ENCODE data around the gene FRMD3. TPM values are rescaled to one million over a fixed set of nuclear protein-coding genes. Genes with fewer than 3 reads are reported as not detected.
A peak's percentile ranks its signal among the peaks of the same experiment; 100 is the strongest.

Gene FRMD3
- total and polyA plus RNA-seq, 3 experiments from 2014 or later: 0.35 to 0.68 (median 0.62) TPM

GRCh38 chr9:83355024-83355444, 183.2 kb downstream of the FRMD3 start:
- no peak overlapping the region for H3K4me3 Mint-ChIP-seq
- H3K4me3 ChIP-seq (ENCODE audit: low read length): no peak overlapping the region
- H3K27me3 ChIP-seq (ENCODE audit: insufficient read depth, low read length, poor library complexity, severe bottlenecking): no peaks in the 10 kb centered on the region
- H3K27ac Mint-ChIP-seq: no peak overlapping the region
- no peaks in the 10 kb centered on the region for H3K4me1 Mint-ChIP-seq
- CTCF ChIA-PET: no interaction called here
- H3K27ac ChIP-seq (ENCODE audit: low read depth, low read length): no peak overlapping the region
- DNase-seq: no peak
- peaks cover 0 to 7% (median 0%) of the 10 kb centered on the region in 3 donors for H3K36me3 Mint-ChIP-seq
- no peaks in the 10 kb centered on the region for H3K27me3 Mint-ChIP-seq
- no peaks in the 10 kb centered on the region for H3K9me3 Mint-ChIP-seq
- POLR2A ChIA-PET: no interaction called here
- no peaks in the 10 kb centered on the region for H3K36me3 ChIP-seq (ENCODE audit: insufficient read depth, low read length)
- H3K4me1 ChIP-seq (ENCODE audit: insufficient read depth, low read length): no peaks in the 10 kb centered on the region
- H3K9me3 ChIP-seq (ENCODE audit: low read length): no peaks in the 10 kb centered on the region

DNA sequence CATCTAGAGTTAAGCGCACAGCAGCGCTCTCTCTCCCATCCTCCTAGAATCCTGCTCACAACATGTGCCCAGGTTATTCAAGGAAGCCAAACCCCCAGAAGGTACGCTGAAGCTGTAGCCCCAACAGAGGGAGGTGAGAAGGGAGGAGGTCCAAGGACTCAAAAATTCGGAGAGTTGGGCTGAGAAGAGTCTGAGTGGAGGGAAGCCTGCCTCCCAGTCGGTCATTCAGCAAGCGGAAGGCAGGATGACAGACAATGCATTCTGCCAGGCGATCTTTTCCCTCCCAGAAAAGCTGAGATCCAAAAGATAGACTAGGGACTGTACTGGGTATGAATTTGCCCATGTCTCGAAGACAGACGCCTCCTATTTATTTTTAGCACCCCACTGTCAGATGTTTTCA, 189.2 kb downstream of the FRMD3 start:
- H3K4me3 Mint-ChIP-seq: no peak overlapping the region
- POLR2A ChIA-PET: no interaction called here
- H3K4me1 Mint-ChIP-seq: no peaks in the 10 kb centered on the region
- Histone ChIP-seq H3K27ac (ENCODE audit: low read depth, low read length) (no peak overlapping the region), H3K9me3 (ENCODE audit: low read length) (no peaks in the 10 kb centered on the region), H3K4me3 (ENCODE audit: low read length) (no peak overlapping the region), H3K36me3 (ENCODE audit: insufficient read depth, low read length) (no peaks in the 10 kb centered on the region), H3K4me1 (ENCODE audit: insufficient read depth, low read length) (no peaks in the 10 kb centered on the region), H3K27me3 (ENCODE audit: insufficient read depth, low read length, poor library complexity, severe bottlenecking) (no peaks in the 10 kb centered on the region)
- DNase-seq: no peak
- no peaks in the 10 kb centered on the region for H3K9me3 Mint-ChIP-seq
- CTCF ChIA-PET: no interaction called here
- no peak overlapping the region for H3K27ac Mint-ChIP-seq
- H3K36me3 Mint-ChIP-seq: no peaks in the 10 kb centered on the region
- H3K27me3 Mint-ChIP-seq: peaks cover 0 to 1% of the 10 kb centered on the region in 2 donors

GRCh38 chr9:83346655-83347420, 191.4 kb downstream of the FRMD3 start:
- no peaks in the 10 kb centered on the region for H3K27me3 ChIP-seq (ENCODE audit: insufficient read depth, low read length, poor library complexity, severe bottlenecking)
- ChIA-PET POLR2A (interaction anchor here (0.7 kb wide), 1 partner anchor 359 kb away, joined by 6 read pairs; no protein-coding TSS in a partner anchor), CTCF (no interaction called here)

DNA sequence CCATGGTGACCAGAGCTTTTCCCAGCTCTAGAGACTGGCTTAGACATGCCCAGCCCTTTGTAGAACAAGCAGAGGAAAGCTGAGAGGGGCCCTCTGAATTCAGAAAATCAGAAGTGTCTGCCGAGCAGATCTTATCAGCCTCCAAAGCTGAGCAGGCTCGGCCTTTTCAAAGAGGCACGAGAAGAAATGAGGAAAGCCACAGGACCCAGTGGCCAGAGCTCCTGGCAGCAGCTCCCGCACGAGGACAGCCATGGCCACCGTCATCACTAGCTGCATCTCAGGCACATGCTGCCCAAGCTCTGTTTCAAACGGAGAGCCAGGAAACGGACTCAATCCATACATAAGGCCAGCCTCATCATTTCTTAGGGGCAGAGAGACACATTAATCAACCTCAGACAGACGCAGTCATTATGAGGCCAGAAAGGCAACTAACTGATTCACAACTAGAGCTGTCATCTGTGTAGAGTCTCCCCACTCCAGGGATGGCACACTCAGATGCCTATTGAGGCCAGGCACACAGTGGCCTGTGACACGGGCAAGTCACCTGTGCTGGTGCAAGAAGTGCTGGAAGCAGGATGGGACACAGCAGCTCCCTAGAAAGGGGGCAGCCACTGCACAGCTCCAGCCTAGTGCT, 194.7 kb downstream of the FRMD3 start:
- Histone ChIP-seq H3K4me3 (ENCODE audit: low read length) (no peak overlapping the region), H3K4me1 (ENCODE audit: insufficient read depth, low read length) (no peaks in the 10 kb centered on the region)
- H3K9me3 Mint-ChIP-seq: no peaks in the 10 kb centered on the region

More at GRCh38 chr9:83346655-83347420, 191.4 kb downstream of the FRMD3 start:
- Histone ChIP-seq H3K27ac (ENCODE audit: low read depth, low read length) (no peak overlapping the region), H3K4me3 (ENCODE audit: low read length) (no peak overlapping the region), H3K9me3 (ENCODE audit: low read length) (no peaks in the 10 kb centered on the region), H3K4me1 (ENCODE audit: insufficient read depth, low read length) (no peaks in the 10 kb centered on the region), H3K36me3 (ENCODE audit: insufficient read depth, low read length) (no peaks in the 10 kb centered on the region)
- no peak for DNase-seq
- no peaks in the 10 kb centered on the region for H3K4me1 Mint-ChIP-seq
- no peak overlapping the region for H3K4me3 Mint-ChIP-seq
- H3K36me3 Mint-ChIP-seq: no peaks in the 10 kb centered on the region
- H3K9me3 Mint-ChIP-seq: no peaks in the 10 kb centered on the region
- H3K27ac Mint-ChIP-seq: no peak overlapping the region
- H3K27me3 Mint-ChIP-seq: peaks cover 0 to 1% of the 10 kb centered on the region in 2 donors

DNA sequence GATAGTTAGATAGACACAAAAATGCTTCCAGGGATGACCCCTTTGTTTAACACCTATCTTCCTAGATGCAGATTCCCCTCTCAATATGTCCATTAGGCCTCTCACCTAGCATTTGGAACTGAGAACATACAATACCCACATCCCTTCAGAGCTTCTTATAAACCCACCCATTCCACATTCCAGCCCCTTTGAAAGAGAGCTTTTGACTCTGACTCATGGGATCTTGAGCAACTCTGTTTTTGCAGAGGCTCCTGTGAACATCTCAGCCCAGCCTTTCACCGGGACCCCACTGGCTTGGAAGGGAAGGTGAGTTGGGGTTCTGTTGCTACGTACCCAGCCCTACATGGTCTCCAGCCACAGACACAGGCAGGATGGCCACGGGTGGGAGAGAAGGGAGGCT, 195.5 kb downstream of the FRMD3 start:
- no peaks in the 10 kb centered on the region for H3K36me3 ChIP-seq (ENCODE audit: insufficient read depth, low read length)
- Mint-ChIP-seq H3K9me3 (no peaks in the 10 kb centered on the region), H3K36me3 (no peaks in the 10 kb centered on the region), H3K27ac (no peak overlapping the region), H3K4me1 (no peaks in the 10 kb centered on the region), H3K4me3 (no peak overlapping the region), H3K27me3 (no peaks in the 10 kb centered on the region)
- CTCF ChIA-PET: interaction anchor here (1.9 kb wide), 1 partner anchor 8 kb away, joined by 7 read pairs; no protein-coding TSS in a partner anchor
- POLR2A ChIA-PET: no interaction called here
- H3K27ac ChIP-seq (ENCODE audit: low read depth, low read length): no peak overlapping the region
- H3K9me3 ChIP-seq (ENCODE audit: low read length): no peaks in the 10 kb centered on the region
- no peak for DNase-seq
- H3K27me3 ChIP-seq (ENCODE audit: insufficient read depth, low read length, poor library complexity, severe bottlenecking): no peaks in the 10 kb centered on the region
- no peaks in the 10 kb centered on the region for H3K4me1 ChIP-seq (ENCODE audit: insufficient read depth, low read length)
- H3K4me3 ChIP-seq (ENCODE audit: low read length): no peak overlapping the region

More for the DNA sequence above, 194.7 kb downstream of the FRMD3 start:
- Histone ChIP-seq H3K27me3 (ENCODE audit: insufficient read depth, low read length, poor library complexity, severe bottlenecking) (no peaks in the 10 kb centered on the region), H3K27ac (ENCODE audit: low read depth, low read length) (no peak overlapping the region), H3K36me3 (ENCODE audit: insufficient read depth, low read length) (no peaks in the 10 kb centered on the region), H3K9me3 (ENCODE audit: low read length) (no peaks in the 10 kb centered on the region)
- H3K27ac Mint-ChIP-seq: no peak overlapping the region
- no peaks in the 10 kb centered on the region for H3K27me3 Mint-ChIP-seq
- POLR2A ChIA-PET: no interaction called here
- no peak for DNase-seq
- no peak overlapping the region for H3K4me3 Mint-ChIP-seq
- CTCF ChIA-PET: interaction anchor here (1.9 kb wide), 1 partner anchor 9 kb away, joined by 7 read pairs; no protein-coding TSS in a partner anchor
- H3K4me1 Mint-ChIP-seq: no peaks in the 10 kb centered on the region
- H3K36me3 Mint-ChIP-seq: no peaks in the 10 kb centered on the region

DNA sequence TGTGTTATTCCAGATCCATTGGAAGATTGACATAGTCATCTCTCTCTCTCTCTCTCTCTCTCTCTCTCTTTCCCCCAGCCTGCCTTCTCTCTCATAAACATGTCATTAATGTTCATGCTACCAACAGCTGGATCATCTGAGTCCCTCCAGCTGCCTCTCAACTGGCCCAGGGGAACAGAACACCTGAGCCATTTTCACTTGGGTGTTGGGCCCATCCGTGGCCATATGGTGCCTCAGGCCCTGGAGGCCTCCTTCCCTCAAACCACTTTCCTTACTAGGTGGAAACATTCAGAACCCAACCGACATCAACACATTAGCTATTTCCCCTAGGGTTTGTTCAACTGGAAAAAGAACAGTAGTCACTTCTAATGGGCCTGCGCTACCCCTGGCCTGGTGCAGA, 196.2 kb downstream of the FRMD3 start:
- no peak for DNase-seq
- H3K27ac ChIP-seq (ENCODE audit: low read depth, low read length): no peak overlapping the region
- ChIA-PET POLR2A (no interaction called here), CTCF (interaction anchor here (1.9 kb wide), 1 partner anchor 8 kb away, joined by 7 read pairs; no protein-coding TSS in a partner anchor)
- H3K4me1 Mint-ChIP-seq: no peaks in the 10 kb centered on the region
- H3K9me3 Mint-ChIP-seq: no peaks in the 10 kb centered on the region
- H3K36me3 Mint-ChIP-seq: no peaks in the 10 kb centered on the region
- no peaks in the 10 kb centered on the region for H3K36me3 ChIP-seq (ENCODE audit: insufficient read depth, low read length)
- H3K4me3 Mint-ChIP-seq: no peak overlapping the region
- H3K27ac Mint-ChIP-seq: peak overlapping the region in 1 of 8 donors; percentile 61
- H3K27me3 ChIP-seq (ENCODE audit: insufficient read depth, low read length, poor library complexity, severe bottlenecking): no peaks in the 10 kb centered on the region
- H3K9me3 ChIP-seq (ENCODE audit: low read length): no peaks in the 10 kb centered on the region
- H3K4me3 ChIP-seq (ENCODE audit: low read length): no peak overlapping the region
- no peaks in the 10 kb centered on the region for H3K4me1 ChIP-seq (ENCODE audit: insufficient read depth, low read length)
- H3K27me3 Mint-ChIP-seq: no peaks in the 10 kb centered on the region

GRCh38 chr9:83340451-83340850, 197.8 kb downstream of the FRMD3 start:
- no peaks in the 10 kb centered on the region for H3K27me3 ChIP-seq (ENCODE audit: insufficient read depth, low read length, poor library complexity, severe bottlenecking)
- Mint-ChIP-seq H3K9me3 (no peaks in the 10 kb centered on the region), H3K4me3 (no peak overlapping the region), H3K27ac (no peak overlapping the region), H3K4me1 (peaks cover 0 to 3% (median 0%) of the 10 kb centered on the region in 3 donors), H3K36me3 (no peaks in the 10 kb centered on the region), H3K27me3 (no peaks in the 10 kb centered on the region)
- DNase-seq: no peak
- H3K9me3 ChIP-seq (ENCODE audit: low read length): no peaks in the 10 kb centered on the region
- no peak overlapping the region for H3K4me3 ChIP-seq (ENCODE audit: low read length)
- CTCF ChIA-PET: no interaction called here
- H3K27ac ChIP-seq (ENCODE audit: low read depth, low read length): no peak overlapping the region
- POLR2A ChIA-PET: no interaction called here
- H3K4me1 ChIP-seq (ENCODE audit: insufficient read depth, low read length): no peaks in the 10 kb centered on the region
- no peaks in the 10 kb centered on the region for H3K36me3 ChIP-seq (ENCODE audit: insufficient read depth, low read length)

GRCh38 chr9:83339435-83339834, 198.8 kb downstream of the FRMD3 start:
- Mint-ChIP-seq H3K27ac (no peak overlapping the region), H3K27me3 (no peaks in the 10 kb centered on the region), H3K4me1 (peaks cover 0 to 3% (median 0%) of the 10 kb centered on the region in 3 donors), H3K9me3 (no peaks in the 10 kb centered on the region), H3K36me3 (no peaks in the 10 kb centered on the region), H3K4me3 (no peak overlapping the region)
- no peaks in the 10 kb centered on the region for H3K27me3 ChIP-seq (ENCODE audit: insufficient read depth, low read length, poor library complexity, severe bottlenecking)
- H3K4me1 ChIP-seq (ENCODE audit: insufficient read depth, low read length): no peaks in the 10 kb centered on the region
- H3K4me3 ChIP-seq (ENCODE audit: low read length): no peak overlapping the region
- DNase-seq: no peak
- H3K9me3 ChIP-seq (ENCODE audit: low read length): no peaks in the 10 kb centered on the region
- ChIA-PET POLR2A (no interaction called here), CTCF (no interaction called here)
- no peaks in the 10 kb centered on the region for H3K36me3 ChIP-seq (ENCODE audit: insufficient read depth, low read length)
- no peak overlapping the region for H3K27ac ChIP-seq (ENCODE audit: low read depth, low read length)

Measured in CD8-positive, alpha-beta memory T cell (primary cell).